HG02623 (cell line): ENCODE results near the gene GPR65.
A peak's percentile ranks its signal among the peaks of the same experiment; 100 is the strongest.

ENCODE experiments used
- ATAC-seq: cut with Tn5 transposase; IDR thresholded peaks from one replicate; pipeline ENCODE4 v1.9.1; 2021; ENCODE audit warnings: moderate library complexity; ENCODE audit not compliant: unreplicated experiment

GPR65 gene

DNA sequence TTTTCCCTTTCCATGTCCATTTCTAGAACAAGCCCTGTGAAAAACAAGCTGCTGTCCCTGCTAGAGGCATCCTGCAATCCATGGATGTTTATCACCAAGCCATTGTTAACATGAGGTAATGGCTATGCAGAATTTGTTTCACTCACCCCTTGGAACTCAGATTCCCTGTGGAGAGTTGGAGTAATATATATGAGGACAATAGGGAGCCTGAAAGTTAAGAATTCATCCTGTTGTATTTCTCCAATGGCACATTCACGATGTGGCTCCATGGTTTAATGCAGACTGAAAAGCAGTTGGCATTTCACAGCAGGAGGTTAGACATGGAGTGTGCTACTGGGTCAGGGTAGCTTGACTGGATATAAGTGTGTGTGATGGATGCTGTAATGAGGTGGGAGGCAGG, 32.4 kb downstream of the GPR65 start:
- ATAC-seq: no peak

DNA sequence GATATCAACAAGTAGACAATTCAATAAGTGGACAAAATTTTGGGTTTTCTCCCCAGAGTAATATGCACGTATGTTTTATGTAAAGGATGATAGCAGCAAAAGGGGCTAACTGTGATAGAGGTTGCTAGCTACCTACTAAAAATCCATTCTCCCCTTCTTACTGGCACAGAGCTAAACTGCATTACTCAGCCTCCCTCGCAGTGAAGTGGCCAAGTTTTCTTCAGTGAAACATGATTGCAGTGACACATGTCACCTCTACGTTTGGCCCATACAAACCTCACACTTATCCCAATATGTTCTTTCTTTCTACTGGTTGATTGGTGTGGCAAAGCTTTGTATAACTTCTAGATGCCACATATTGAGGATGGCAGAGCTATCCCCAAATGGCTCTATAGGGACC, 34.3 kb downstream of the GPR65 start:
- ATAC-seq: no peak

DNA sequence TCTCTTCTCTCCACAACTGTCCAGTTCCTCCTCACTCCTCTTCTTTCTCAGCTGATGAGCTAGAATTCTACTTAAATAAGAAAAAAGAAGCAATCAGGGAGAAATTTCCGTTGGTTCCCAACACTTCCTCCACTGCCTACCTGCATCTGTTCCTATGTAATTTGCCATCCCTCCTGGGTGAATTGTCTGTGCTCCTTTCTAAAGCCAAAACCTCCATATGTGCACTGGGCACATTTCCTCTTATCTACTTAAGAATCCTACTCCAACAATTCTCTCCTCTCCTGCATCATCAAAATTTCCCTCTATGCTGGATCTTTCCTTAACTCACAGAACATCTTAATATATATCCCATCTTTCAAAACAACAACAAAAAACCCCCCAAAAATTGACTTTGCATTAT, 35.2 kb downstream of the GPR65 start:
- no peak for ATAC-seq

DNA sequence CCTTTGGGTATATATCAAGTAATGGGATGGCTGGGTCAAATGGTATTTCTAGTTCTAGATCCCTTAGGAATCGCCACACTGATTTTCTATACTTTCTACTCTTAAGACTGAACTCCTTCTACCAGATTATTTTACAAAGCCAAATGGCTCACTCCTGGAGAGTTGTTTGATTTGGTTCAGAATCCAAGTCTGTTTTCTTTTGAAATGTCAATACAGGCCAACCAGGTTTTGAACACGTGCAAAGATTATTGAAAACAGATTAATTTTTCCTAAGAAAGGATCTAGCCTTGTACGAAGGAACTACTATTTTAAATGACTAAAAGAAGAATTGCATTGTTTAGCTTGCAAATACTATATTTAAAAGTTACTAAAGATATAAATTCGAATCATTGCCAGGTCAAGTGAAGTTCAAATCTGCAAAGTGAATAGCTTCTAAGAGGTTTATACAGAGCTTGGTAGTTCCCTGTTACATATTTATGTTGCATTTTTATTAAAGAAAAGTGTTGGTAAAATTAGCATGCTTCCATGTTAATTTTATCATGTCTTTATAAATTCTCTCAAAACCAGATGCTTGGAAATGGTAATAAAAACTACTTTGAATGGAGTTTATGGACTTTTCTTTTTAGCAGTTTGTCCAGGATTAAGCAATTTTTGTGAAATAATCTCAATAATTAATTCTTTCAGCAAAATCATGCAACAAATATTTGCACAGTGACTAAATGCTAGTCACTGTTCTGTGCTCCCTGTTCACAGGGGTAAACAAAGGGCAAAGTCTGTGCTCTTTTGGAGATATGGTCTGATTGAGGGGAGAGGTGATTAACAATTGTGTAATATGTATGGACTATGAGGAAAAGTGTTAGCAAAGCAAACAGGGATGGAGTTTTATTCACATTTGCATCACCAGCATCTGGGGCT, 38.9 kb downstream of the GPR65 start:
- ATAC-seq: no peak

DNA sequence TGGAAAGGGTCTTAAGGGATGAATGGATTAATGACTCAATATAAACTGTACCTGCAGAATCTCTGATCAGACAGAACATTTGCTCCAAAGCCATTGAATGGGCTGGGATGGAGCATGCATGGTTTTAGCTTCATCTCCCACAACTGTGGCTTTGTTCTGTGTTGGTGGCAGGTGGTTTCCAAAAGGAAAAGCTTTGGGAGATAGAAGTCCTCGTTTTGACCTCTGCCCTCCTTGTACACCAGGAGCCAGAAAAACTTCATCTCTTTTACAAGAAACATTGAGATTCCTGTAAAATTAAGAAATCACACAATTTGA, 39.5 kb downstream of the GPR65 start:
- ATAC-seq: no peak

DNA sequence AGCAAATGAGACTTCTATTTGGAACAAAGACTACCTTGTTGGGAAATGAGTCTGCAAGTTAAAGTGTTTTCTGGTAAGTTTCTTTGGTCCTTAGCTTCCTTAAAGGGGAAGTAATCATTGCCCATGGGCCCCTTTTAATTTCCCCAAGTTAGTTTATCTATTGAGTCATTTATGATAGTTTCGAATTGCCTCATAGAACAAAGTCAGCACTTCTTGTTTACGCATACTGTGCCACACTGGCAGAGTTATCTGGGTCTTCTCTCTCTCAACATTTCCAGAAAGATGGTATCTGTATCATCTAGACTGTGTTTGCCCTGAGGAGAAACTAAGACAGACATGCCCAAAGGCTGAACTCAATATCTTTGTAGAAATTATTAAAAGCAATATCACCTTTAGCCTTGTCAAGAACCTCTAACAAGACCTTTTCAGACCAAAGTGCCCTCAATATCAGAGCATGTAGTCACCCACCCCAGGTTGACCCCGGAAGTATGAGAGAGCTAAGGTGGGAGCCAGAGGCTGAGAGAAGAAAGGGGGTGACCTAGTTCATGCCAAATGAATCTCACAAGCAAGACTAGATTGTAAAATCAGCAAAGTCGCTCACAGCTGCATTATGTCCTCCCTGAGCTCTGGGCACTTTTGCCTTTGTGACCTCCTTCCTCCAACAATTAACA, 40.0 kb downstream of the GPR65 start:
- peak; percentile 47 for ATAC-seq

DNA sequence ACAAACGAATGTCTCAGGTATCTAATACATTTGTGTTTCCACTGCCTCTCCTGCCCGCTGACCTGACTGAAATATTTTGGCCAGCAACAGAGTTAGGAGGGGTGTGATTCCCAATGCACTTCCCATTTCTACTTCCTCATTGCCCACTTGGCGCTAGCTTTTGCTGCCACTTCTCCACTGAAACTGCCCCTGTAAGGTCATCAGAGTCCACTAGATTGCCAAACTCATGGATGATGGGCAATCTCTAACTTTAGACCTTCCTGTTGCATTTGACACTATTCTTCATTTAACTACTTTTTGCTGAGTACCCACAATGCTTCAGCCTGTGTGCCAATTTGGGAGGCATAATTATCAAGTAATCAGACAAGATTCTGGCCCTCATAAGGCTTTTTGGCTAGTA, 40.8 kb downstream of the GPR65 start:
- no peak for ATAC-seq

DNA sequence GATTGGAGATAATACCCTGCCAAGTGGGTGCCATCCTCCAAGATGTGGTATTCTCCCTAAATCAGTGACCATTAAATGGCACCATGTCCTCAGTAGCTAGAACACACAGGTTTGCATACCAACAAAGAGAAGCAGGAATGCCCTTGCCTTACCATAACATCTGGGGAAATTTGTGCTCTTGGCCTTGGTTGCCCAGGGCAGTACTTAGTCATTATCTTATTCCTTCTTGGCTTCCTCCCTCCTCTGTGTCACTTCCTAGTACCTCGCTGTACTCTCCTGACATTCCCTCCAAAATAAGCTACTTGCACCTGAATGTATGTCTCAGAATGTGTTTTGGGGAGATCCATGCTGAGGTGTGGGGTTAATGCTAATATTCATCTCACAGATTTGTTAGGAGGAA, 43.4 kb downstream of the GPR65 start:
- ATAC-seq: no peak

DNA sequence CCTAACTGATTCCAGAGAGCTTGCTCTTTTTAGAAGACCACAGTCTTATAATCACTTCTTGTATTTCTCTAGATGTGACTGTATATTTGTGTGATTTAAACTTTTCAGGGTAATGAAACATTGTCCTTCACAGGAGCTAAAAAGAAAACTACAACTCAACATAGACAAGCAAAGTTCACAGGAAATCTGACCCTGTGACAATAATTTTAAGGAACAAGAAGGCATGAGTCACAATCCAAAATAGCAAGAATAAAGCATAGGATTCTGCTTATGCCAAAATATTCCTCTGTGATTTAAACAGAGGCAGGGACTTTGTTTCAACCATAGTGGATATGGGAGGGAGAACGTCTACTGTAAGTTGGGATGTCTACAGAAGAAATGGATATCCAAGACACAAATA, 44.3 kb downstream of the GPR65 start:
- ATAC-seq: no peak

DNA sequence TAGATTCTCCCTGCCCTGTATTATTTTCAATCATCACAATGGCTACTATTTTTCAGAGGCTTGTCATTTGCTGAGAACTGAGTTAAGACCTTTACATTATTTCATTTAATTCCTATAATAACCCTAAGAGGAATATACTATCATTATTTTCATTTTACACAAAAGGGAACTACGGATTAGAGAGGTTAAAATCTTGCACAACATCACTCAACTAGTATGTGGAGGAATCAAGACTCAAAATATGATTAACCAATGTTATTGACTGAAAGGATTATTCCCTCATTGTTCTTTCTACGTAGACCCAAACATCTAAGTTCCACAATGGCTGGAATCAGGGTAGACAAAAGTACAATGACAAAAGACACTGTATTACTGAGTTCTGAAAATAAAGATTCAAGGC, 45.0 kb downstream of the GPR65 start:
- no peak for ATAC-seq

DNA sequence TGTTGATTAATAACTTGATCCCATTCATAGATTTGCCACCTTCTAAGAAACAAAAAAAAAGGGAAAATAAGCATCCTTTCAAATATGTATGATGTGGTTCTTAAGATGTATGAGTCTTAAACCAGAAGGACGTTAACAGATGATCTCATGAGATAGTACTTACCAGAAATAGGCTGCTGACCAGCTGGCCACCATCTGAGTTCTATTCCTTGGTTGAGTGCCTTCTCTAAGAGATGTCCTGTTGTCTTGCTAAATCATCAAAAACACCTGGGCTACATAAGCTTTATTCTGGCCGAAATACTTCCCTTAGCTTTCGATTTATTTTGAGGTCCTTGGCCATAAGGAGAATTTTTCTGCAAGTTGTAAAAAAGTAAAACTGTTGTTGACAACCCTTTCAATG, 55.6 kb downstream of the GPR65 start:
- ATAC-seq: no peak

DNA sequence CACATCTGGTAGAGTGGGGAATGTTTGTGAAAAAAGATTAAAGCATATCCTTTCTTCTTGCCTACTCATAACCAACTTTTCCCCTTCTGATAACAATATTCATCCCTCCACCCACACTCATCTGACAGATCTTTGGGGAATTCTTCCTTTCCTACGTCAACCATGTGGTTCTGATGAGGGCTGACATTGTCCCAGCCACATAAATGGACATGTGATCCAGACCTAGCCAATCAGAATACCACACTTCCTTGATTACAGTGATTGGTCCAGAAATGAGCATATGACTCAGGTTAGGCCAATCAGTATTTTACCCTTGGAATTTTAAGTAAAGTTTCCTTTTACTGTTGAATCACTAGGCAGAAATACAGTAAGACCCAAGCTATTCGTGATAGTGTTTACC, 58.9 kb downstream of the GPR65 start:
- ATAC-seq: no peak
